ENCODE data around the gene LRRC1. TPM values are rescaled to one million over a fixed set of nuclear protein-coding genes. Genes with fewer than 3 reads are reported as not detected.

The LRRC1 gene
- 1 to 10 TPM; 1.2 to 3.6 (median 3.4) TPM for total RNA-seq
- polyA plus RNA-seq = 1 to 10 TPM; 1.2 to 2.0 TPM
- 1.6 reads per million, percentile 5 among the genes with 10 or more reads in this experiment for total RNA-seq

DNA sequence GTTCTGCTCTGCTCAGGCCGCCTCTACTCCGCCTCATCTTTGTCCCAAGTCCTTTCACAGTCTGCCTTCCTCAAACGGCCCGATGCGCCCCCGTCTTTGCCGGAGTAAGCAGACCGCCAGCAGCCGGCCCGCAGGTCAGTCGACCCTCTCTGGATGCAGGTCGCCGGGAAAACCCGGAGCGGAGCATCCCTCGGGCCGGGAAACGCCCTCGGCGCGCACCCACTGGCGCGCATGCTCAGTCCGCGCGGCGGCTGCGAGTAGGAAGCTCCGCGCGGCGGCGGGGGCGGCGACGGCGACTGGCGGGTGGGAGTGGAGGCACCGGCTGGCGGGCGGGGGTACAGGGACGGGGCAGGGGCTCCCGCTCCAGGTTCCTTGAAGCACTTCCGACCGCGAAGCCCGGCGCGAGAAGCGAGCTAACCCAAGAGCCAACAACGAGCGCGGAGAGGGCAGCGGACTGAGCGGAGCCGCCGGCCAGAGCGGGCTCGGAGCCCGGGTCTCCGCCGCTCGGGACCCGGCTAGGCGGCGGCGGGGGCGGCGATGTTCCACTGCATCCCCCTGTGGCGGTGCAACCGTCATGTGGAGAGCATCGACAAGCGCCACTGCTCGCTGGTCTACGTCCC lies at the start of gene LRRC1:
Gene LRRC1, plus strand, starts transcription at position 286 of the 620 bp plus-strand sequence. Its CDS starts 252 bp downstream, at position 538.
- DNase-seq (peak; percentile 61 to 94 (median 76)), ATAC-seq (peak; percentile 78)
- Histone ChIP-seq H3K36me3 (ENCODE audit: control insufficient read depth in 2 of 3, insufficient read depth in 3 of 3, low read length in 3 of 3) (no peaks in the 10 kb centered on the region), H3K9me3 (ENCODE audit: control insufficient read depth in 2 of 3, low read length in 3 of 3) (no peaks in the 10 kb centered on the region), H3K27me3 (ENCODE audit: control insufficient read depth in 2 of 2, insufficient read depth in 2 of 2, low read length in 2 of 2) (peaks cover 0 to 8% of the 10 kb centered on the region in 2 donors), H3K4me1 (ENCODE audit: control insufficient read depth in 2 of 2, insufficient read depth in 2 of 2, low read length in 2 of 2) (peaks cover 7 to 13% of the 10 kb centered on the region in 2 donors), H3K27ac (ENCODE audit: low read depth, low read length) (peak within 1 kb of the TSS; percentile 43), H3K4me3 (ENCODE audit: low read length) (peak within 1 kb of the TSS; percentile 96)
- Mint-ChIP-seq H3K27ac (peak within 1 kb of the TSS in 8 of 9 donors; percentile 75 to 91 (median 86)), H3K27me3 (peaks cover 7 to 55% (median 18%) of the 10 kb centered on the region in 5 donors), H3K4me1 (peaks cover 21 to 33% (median 28%) of the 10 kb centered on the region in 7 donors), H3K36me3 (peaks cover 0 to 6% (median 0%) of the 10 kb centered on the region in 5 donors), H3K9me3 (peaks cover 0 to 4% (median 0%) of the 10 kb centered on the region in 11 donors), H3K4me3 (peak within 1 kb of the TSS; percentile 93 to 98 (median 96))
- ChIA-PET CTCF (no interaction called here), POLR2A (interaction anchor here (0.6 kb wide), 1 partner anchor 247 kb away, joined by 3 read pairs; no protein-coding TSS in a partner anchor)
- intact Hi-C loops (cut with micrococcal nuclease) = loop anchor here (1.0 to 10.0 kb wide), 16 partner anchors 62 to 1218 kb away; partner anchors contain the start of genes GSTA4 (in 2 of the 2), TRAM2 (in 2 of the 2), ELOVL5 (in 1 of the 2) and FBXO9 (in 1 of the 2)

GRCh38 chr6:53746442-53747103 lies 48.2 kb upstream of the LRRC1 start:
- Histone ChIP-seq H3K36me3 (ENCODE audit: control insufficient read depth in 2 of 3, insufficient read depth in 3 of 3, low read length in 3 of 3) (no peaks in the 10 kb centered on the region), H3K27ac (ENCODE audit: low read depth, low read length) (no peak overlapping the region), H3K4me3 (ENCODE audit: low read length) (no peak overlapping the region), H3K4me1 (ENCODE audit: control insufficient read depth in 2 of 2, insufficient read depth in 2 of 2, low read length in 2 of 2) (peaks cover 0 to 2% of the 10 kb centered on the region in 2 donors), H3K9me3 (ENCODE audit: control insufficient read depth in 2 of 3, low read length in 3 of 3) (no peaks in the 10 kb centered on the region), H3K27me3 (ENCODE audit: control insufficient read depth in 2 of 2, insufficient read depth in 2 of 2, low read length in 2 of 2) (no peaks in the 10 kb centered on the region)
- peaks cover 0 to 4% (median 0%) of the 10 kb centered on the region in 5 donors for H3K36me3 Mint-ChIP-seq
- intact Hi-C loops (cut with micrococcal nuclease) = no loop called here
- DNase-seq (no peak), ATAC-seq (no peak)
- H3K9me3 Mint-ChIP-seq = peaks cover 0 to 1% (median 0%) of the 10 kb centered on the region in 11 donors
- peaks cover 1 to 5% (median 2%) of the 10 kb centered on the region in 7 donors for H3K4me1 Mint-ChIP-seq
- POLR2A ChIA-PET = no interaction called here
- CTCF ChIA-PET = no interaction called here
- no peak overlapping the region for H3K4me3 Mint-ChIP-seq
- peaks cover 0 to 3% (median 0%) of the 10 kb centered on the region in 5 donors for H3K27me3 Mint-ChIP-seq
- no peak overlapping the region for H3K27ac Mint-ChIP-seq

GRCh38 chr6:53750052-53750650 lies 44.7 kb upstream of the LRRC1 start:
- no peak for DNase-seq
- Histone ChIP-seq H3K27me3 (ENCODE audit: control insufficient read depth in 2 of 2, insufficient read depth in 2 of 2, low read length in 2 of 2) (no peaks in the 10 kb centered on the region), H3K27ac (ENCODE audit: low read depth, low read length) (no peak overlapping the region), H3K9me3 (ENCODE audit: control insufficient read depth in 2 of 3, low read length in 3 of 3) (no peaks in the 10 kb centered on the region), H3K36me3 (ENCODE audit: control insufficient read depth in 2 of 3, insufficient read depth in 3 of 3, low read length in 3 of 3) (no peaks in the 10 kb centered on the region), H3K4me3 (ENCODE audit: low read length) (no peak overlapping the region), H3K4me1 (ENCODE audit: control insufficient read depth in 2 of 2, insufficient read depth in 2 of 2, low read length in 2 of 2) (no peaks in the 10 kb centered on the region)
- no peak for ATAC-seq
- ChIA-PET CTCF (interaction anchor here (1.2 kb wide), 1 partner anchor 31 kb away, joined by 3 read pairs; no protein-coding TSS in a partner anchor), POLR2A (no interaction called here)
- no peak overlapping the region for H3K27ac Mint-ChIP-seq
- no peak overlapping the region for H3K4me3 Mint-ChIP-seq
- H3K27me3 Mint-ChIP-seq = peaks cover 0 to 6% (median 0%) of the 10 kb centered on the region in 5 donors
- no peaks in the 10 kb centered on the region for H3K36me3 Mint-ChIP-seq
- H3K4me1 Mint-ChIP-seq = no peaks in the 10 kb centered on the region
- intact Hi-C loops (cut with micrococcal nuclease) = no loop called here
- H3K9me3 Mint-ChIP-seq = peaks cover 0 to 1% (median 0%) of the 10 kb centered on the region in 11 donors

GRCh38 chr6:53751417-53751816 lies 43.4 kb upstream of the LRRC1 start:
- ATAC-seq (no peak), DNase-seq (no peak)
- Histone ChIP-seq H3K27ac (ENCODE audit: low read depth, low read length) (no peak overlapping the region), H3K27me3 (ENCODE audit: control insufficient read depth in 2 of 2, insufficient read depth in 2 of 2, low read length in 2 of 2) (no peaks in the 10 kb centered on the region), H3K4me1 (ENCODE audit: control insufficient read depth in 2 of 2, insufficient read depth in 2 of 2, low read length in 2 of 2) (no peaks in the 10 kb centered on the region), H3K36me3 (ENCODE audit: control insufficient read depth in 2 of 3, insufficient read depth in 3 of 3, low read length in 3 of 3) (no peaks in the 10 kb centered on the region), H3K9me3 (ENCODE audit: control insufficient read depth in 2 of 3, low read length in 3 of 3) (no peaks in the 10 kb centered on the region), H3K4me3 (ENCODE audit: low read length) (no peak overlapping the region)
- Mint-ChIP-seq H3K27me3 (peaks cover 0 to 9% (median 4%) of the 10 kb centered on the region in 5 donors), H3K4me1 (no peaks in the 10 kb centered on the region), H3K27ac (no peak overlapping the region), H3K36me3 (no peaks in the 10 kb centered on the region), H3K4me3 (no peak overlapping the region), H3K9me3 (peaks cover 0 to 1% (median 0%) of the 10 kb centered on the region in 11 donors)
- CTCF ChIA-PET = no interaction called here
- intact Hi-C loops (cut with micrococcal nuclease) = no loop called here
- POLR2A ChIA-PET = no interaction called here

DNA sequence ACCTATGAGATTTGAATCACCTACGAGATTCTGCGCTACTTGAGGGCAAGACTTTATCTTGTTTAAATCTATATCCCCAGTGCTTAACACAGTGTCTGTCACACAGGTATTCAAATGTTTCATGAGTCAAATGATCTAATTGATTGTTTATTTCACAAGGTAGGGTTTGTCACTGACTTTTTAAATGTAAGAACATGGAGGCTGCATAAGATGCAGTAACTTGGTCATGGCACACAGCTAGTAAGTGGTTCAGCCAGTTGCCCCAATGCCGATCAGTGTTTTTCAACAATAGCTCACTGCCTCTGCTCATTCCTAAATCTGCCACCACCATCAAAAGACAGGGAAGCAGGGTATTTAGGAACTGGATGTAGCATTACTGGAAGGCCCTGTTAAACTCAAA lies 42.4 kb upstream of the LRRC1 start:
- Mint-ChIP-seq H3K27ac (no peak overlapping the region), H3K27me3 (peaks cover 0 to 9% (median 4%) of the 10 kb centered on the region in 5 donors), H3K36me3 (no peaks in the 10 kb centered on the region), H3K9me3 (peaks cover 0 to 1% (median 0%) of the 10 kb centered on the region in 11 donors), H3K4me3 (no peak overlapping the region), H3K4me1 (no peaks in the 10 kb centered on the region)
- intact Hi-C loops (cut with micrococcal nuclease) = no loop called here
- no peaks in the 10 kb centered on the region for H3K9me3 ChIP-seq (ENCODE audit: control insufficient read depth in 2 of 3, low read length in 3 of 3)
- H3K27ac ChIP-seq (ENCODE audit: low read depth, low read length) = no peak overlapping the region
- no peak for ATAC-seq
- ChIA-PET POLR2A (no interaction called here), CTCF (no interaction called here)
- H3K36me3 ChIP-seq (ENCODE audit: control insufficient read depth in 2 of 3, insufficient read depth in 3 of 3, low read length in 3 of 3) = no peaks in the 10 kb centered on the region
- H3K27me3 ChIP-seq (ENCODE audit: control insufficient read depth in 2 of 2, insufficient read depth in 2 of 2, low read length in 2 of 2) = no peaks in the 10 kb centered on the region
- H3K4me1 ChIP-seq (ENCODE audit: control insufficient read depth in 2 of 2, insufficient read depth in 2 of 2, low read length in 2 of 2) = no peaks in the 10 kb centered on the region
- no peak for DNase-seq
- H3K4me3 ChIP-seq (ENCODE audit: low read length) = no peak overlapping the region

DNA sequence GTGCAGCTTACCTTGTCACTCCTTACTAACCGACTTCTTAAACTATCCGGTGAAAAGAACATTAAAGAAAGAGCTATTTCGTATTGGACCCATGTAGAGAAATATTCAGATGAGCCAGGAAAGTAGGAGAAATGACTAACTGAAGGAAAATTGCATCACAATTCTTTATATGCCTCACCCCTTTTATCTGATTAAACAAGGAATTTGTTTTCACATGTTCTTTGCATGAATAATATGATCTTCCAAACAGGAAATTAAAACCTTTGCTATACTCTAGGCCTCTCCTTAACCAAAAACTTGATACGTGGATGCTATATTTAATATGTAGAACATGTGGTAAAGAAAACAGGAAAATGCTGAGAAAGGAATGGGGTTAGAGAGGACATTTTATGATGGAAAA lies 41.9 kb upstream of the LRRC1 start:
- Mint-ChIP-seq H3K4me1 (no peaks in the 10 kb centered on the region), H3K27me3 (peaks cover 0 to 9% (median 4%) of the 10 kb centered on the region in 5 donors), H3K36me3 (no peaks in the 10 kb centered on the region), H3K4me3 (no peak overlapping the region), H3K9me3 (peaks cover 0 to 1% (median 0%) of the 10 kb centered on the region in 11 donors), H3K27ac (no peak overlapping the region)
- no peak overlapping the region for H3K27ac ChIP-seq (ENCODE audit: low read depth, low read length)
- intact Hi-C loops (cut with micrococcal nuclease) = no loop called here
- ChIA-PET POLR2A (no interaction called here), CTCF (no interaction called here)
- no peaks in the 10 kb centered on the region for H3K27me3 ChIP-seq (ENCODE audit: control insufficient read depth in 2 of 2, insufficient read depth in 2 of 2, low read length in 2 of 2)
- no peak for DNase-seq
- H3K4me3 ChIP-seq (ENCODE audit: low read length) = no peak overlapping the region
- no peaks in the 10 kb centered on the region for H3K9me3 ChIP-seq (ENCODE audit: control insufficient read depth in 2 of 3, low read length in 3 of 3)
- ATAC-seq = no peak
- no peaks in the 10 kb centered on the region for H3K4me1 ChIP-seq (ENCODE audit: control insufficient read depth in 2 of 2, insufficient read depth in 2 of 2, low read length in 2 of 2)
- no peaks in the 10 kb centered on the region for H3K36me3 ChIP-seq (ENCODE audit: control insufficient read depth in 2 of 3, insufficient read depth in 3 of 3, low read length in 3 of 3)

All from naive thymus-derived CD4-positive, alpha-beta T cell (primary cell).